DOHH2 (cell line): Measurements from ENCODE around the gene BTRC.

Experiments
- H3F3A ChIP-seq: fragments of 200-600 bp; sonication (generic), shearing (Covaris generic); 2 replicates; pipeline ENCODE4 v1.6.0; 2016; ENCODE audit warnings: antibody characterized with exemption, mild to moderate bottlenecking; ENCODE audit not compliant: control insufficient read depth, insufficient read depth
- H3K27ac ChIP-seq: fragments of 200-600 bp; sonication (generic); 2 replicates; pipeline ENCODE4 v1.5.1; 2014; ENCODE audit warnings: low read depth, mild to moderate bottlenecking, low read length, moderate library complexity
- H3K27me3 ChIP-seq: fragments of 200-600 bp; sonication (generic); 2 replicates; pipeline ENCODE4 v1.6.1; 2014; ENCODE audit warnings: mild to moderate bottlenecking, low read length, mixed read lengths; ENCODE audit not compliant: control insufficient read depth
- H3K36me3 ChIP-seq: fragments of 200-600 bp; sonication (generic); 2 replicates; pipeline ENCODE4 v1.6.1; 2014; ENCODE audit warnings: mild to moderate bottlenecking, low read length, moderate library complexity, mixed read lengths; ENCODE audit not compliant: control insufficient read depth
- H3K4me1 ChIP-seq: fragments of 200-600 bp; sonication (generic); 2 replicates; pipeline ENCODE4 v1.6.1; 2014; ENCODE audit warnings: mild to moderate bottlenecking, low read length, mixed read lengths; ENCODE audit not compliant: control insufficient read depth
- H3K4me2 ChIP-seq: fragments of 200-600 bp; sonication (generic); 2 replicates; pipeline ENCODE4 v1.6.0; 2014; ENCODE audit warnings: mild to moderate bottlenecking, low read length, moderate library complexity
- H3K4me3 ChIP-seq: fragments of 200-600 bp; sonication (generic); 2 replicates; pipeline ENCODE4 v1.5.1; 2014; ENCODE audit warnings: mild to moderate bottlenecking, low read length, mixed read lengths
- H3K79me2 ChIP-seq: fragments of 200-600 bp; sonication (generic); 2 replicates; pipeline ENCODE4 v1.6.1; 2014; ENCODE audit warnings: mild to moderate bottlenecking, low read length, mixed read lengths; ENCODE audit not compliant: control insufficient read depth
- H3K9me2 ChIP-seq: fragments of 200-600 bp; sonication (generic); replicated peaks from 2 replicates; pipeline ENCODE4 v1.6.1; 2014; ENCODE audit warnings: mild to moderate bottlenecking, low read length, mixed read lengths; ENCODE audit not compliant: control insufficient read depth
- H3K9me3 ChIP-seq: fragments of 200-600 bp; sonication (generic); 2 replicates; pipeline ENCODE4 v1.6.1; 2014; ENCODE audit warnings: antibody characterized with exemption, low read length, mixed read lengths; ENCODE audit not compliant: control insufficient read depth, insufficient read depth
- H4K20me1 ChIP-seq: fragments of 200-600 bp; sonication (generic); 2 replicates; pipeline ENCODE4 v1.6.0; 2014; ENCODE audit warnings: low read depth, mild to moderate bottlenecking, antibody characterized with exemption, low read length, moderate library complexity; ENCODE audit not compliant: control insufficient read depth, insufficient read depth
- EZH2phosphoT487 ChIP-seq: fragments of 200-600 bp; sonication (generic); IDR thresholded peaks from 2 replicates; pipeline ENCODE4 v1.6.1; 2017; ENCODE audit warnings: borderline replicate concordance, mild to moderate bottlenecking, antibody characterized with exemption, low read length, moderate library complexity, mixed read lengths
- TF ChIP-seq, protein P1 (sequence below): fragments of 200-600 bp; sonication (generic); IDR thresholded peaks from one replicate; pipeline ENCODE4 v1.5.1; 2014; ENCODE audit warnings: antibody characterized with exemption, mild to moderate bottlenecking, low read depth, low read length; ENCODE audit not compliant: poor library complexity, severe bottlenecking

The BTRC gene

GRCh38 chr10:101485681-101486554 is 132.0 kb downstream of the BTRC start:
- no peak for TF ChIP-seq EZH2phosphoT487
- TF ChIP-seq, protein P1, sequence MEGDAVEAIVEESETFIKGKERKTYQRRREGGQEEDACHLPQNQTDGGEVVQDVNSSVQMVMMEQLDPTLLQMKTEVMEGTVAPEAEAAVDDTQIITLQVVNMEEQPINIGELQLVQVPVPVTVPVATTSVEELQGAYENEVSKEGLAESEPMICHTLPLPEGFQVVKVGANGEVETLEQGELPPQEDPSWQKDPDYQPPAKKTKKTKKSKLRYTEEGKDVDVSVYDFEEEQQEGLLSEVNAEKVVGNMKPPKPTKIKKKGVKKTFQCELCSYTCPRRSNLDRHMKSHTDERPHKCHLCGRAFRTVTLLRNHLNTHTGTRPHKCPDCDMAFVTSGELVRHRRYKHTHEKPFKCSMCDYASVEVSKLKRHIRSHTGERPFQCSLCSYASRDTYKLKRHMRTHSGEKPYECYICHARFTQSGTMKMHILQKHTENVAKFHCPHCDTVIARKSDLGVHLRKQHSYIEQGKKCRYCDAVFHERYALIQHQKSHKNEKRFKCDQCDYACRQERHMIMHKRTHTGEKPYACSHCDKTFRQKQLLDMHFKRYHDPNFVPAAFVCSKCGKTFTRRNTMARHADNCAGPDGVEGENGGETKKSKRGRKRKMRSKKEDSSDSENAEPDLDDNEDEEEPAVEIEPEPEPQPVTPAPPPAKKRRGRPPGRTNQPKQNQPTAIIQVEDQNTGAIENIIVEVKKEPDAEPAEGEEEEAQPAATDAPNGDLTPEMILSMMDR, result no peak
- H3K4me3 ChIP-seq, result no peak overlapping the region
- no peak overlapping the region for H3K27ac ChIP-seq
- no peak overlapping the region for H3K4me2 ChIP-seq
- no peaks in the 10 kb centered on the region for H3K79me2 ChIP-seq
- no peaks in the 10 kb centered on the region for H3K9me3 ChIP-seq
- H3K4me1 ChIP-seq, result no peaks in the 10 kb centered on the region
- H3F3A ChIP-seq, result no peaks in the 10 kb centered on the region
- no peaks in the 10 kb centered on the region for H3K36me3 ChIP-seq
- H3K27me3 ChIP-seq, result no peaks in the 10 kb centered on the region
- no peaks in the 10 kb centered on the region for H3K9me2 ChIP-seq
- H4K20me1 ChIP-seq, result no peaks in the 10 kb centered on the region

DNA sequence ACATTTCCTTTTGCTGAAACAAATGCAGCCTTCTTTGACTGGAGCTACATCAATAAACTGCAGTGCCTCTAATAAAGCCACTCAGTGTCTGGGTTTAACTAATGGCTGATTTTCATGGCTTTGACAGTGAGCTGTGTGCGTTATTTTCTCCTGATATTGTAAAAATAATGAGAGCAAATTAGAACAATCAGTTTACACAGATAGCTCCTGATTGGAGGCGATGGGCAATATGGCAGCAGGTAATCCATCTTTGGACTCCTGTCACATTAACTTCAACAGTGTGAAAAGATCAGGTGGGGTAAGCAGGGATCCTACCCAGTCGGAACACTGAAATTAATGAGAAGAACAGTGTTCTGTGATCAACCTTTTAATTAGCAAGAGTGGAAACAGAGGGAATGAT is 133.4 kb downstream of the BTRC start:
- Histone ChIP-seq H4K20me1 (no peaks in the 10 kb centered on the region), H3K9me3 (no peaks in the 10 kb centered on the region), H3K4me2 (no peak overlapping the region), H3K36me3 (no peaks in the 10 kb centered on the region), H3K79me2 (no peaks in the 10 kb centered on the region), H3K4me1 (no peaks in the 10 kb centered on the region), H3F3A (no peaks in the 10 kb centered on the region), H3K9me2 (no peaks in the 10 kb centered on the region), H3K27ac (no peak overlapping the region), H3K27me3 (no peaks in the 10 kb centered on the region), H3K4me3 (no peak overlapping the region)
- TF ChIP-seq EZH2phosphoT487, result no peak
- TF ChIP-seq, protein P1, result no peak

DNA sequence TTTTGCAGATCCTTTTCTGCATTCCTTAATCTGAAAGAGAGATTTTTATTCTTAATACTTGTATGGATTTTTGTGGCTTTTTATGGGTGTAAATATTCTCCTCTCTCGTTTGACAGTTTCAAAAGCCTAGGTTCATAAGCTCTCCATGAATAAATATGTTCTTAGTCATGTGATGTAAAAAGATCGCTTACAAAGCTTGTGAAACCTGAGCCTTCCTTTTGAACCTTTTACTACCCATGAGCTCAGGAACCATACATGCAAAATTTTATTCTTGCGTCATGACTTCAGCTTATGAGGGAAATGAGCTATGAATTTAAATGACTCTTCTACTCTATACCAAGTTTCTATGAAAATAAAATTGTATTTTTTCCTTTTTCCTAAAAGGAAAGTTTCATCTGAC is 135.4 kb downstream of the BTRC start:
- Histone ChIP-seq H3K9me3 (no peaks in the 10 kb centered on the region), H3F3A (no peaks in the 10 kb centered on the region), H4K20me1 (no peaks in the 10 kb centered on the region), H3K27me3 (no peaks in the 10 kb centered on the region), H3K36me3 (no peaks in the 10 kb centered on the region), H3K4me2 (no peak overlapping the region), H3K27ac (no peak overlapping the region), H3K9me2 (no peaks in the 10 kb centered on the region), H3K4me1 (no peaks in the 10 kb centered on the region), H3K79me2 (no peaks in the 10 kb centered on the region), H3K4me3 (no peak overlapping the region)
- TF ChIP-seq, protein P1, result no peak
- TF ChIP-seq EZH2phosphoT487, result no peak
